ENCODE results near the gene NLRP10.

The NLRP10 gene

GRCh38 chr11:7965386-7965785 is at the start of gene NLRP10:
NLRP10 (minus strand) TSS chr11:7965447; CDS start chr11:7963495, 1,952 bp downstream.
- Histone ChIP-seq H3K36me3 (ENCODE audit: insufficient read depth, low read length) (no peaks in the 10 kb centered on the region), H3K9ac (ENCODE audit: low read length) (no peak within 1 kb of the TSS), H3K27ac (ENCODE audit: low read depth, low read length) (no peak within 1 kb of the TSS), H3K27me3 (ENCODE audit: control insufficient read depth in 1 of 2, insufficient read depth in 2 of 2, low read length in 2 of 2) (no peaks in the 10 kb centered on the region), H3K4me1 (ENCODE audit: insufficient read depth, low read length) (no peaks in the 10 kb centered on the region), H3K4me3 (ENCODE audit: low read depth in 1 of 2, low read length in 2 of 2) (no peak within 1 kb of the TSS), H3K9me3 (ENCODE audit: low read length) (no peaks in the 10 kb centered on the region)

- Histone ChIP-seq H3K4me1 (ENCODE audit: insufficient read depth, low read length) (peaks cover 6% of the 10 kb centered on the region), H3K27ac (ENCODE audit: low read depth, low read length) (no peak overlapping the region), H3K27me3 (ENCODE audit: control insufficient read depth in 1 of 2, insufficient read depth in 2 of 2, low read length in 2 of 2) (no peaks in the 10 kb centered on the region), H3K4me3 (ENCODE audit: low read depth in 1 of 2, low read length in 2 of 2) (no peak overlapping the region), H3K9ac (ENCODE audit: low read length) (no peak overlapping the region), H3K9me3 (ENCODE audit: low read length) (no peaks in the 10 kb centered on the region), H3K36me3 (ENCODE audit: insufficient read depth, low read length) (no peaks in the 10 kb centered on the region)
These were observed 48.6 kb upstream of the NLRP10 start for GRCh38 chr11:8013833-8014232.

- no peak overlapping the region for H3K4me3 ChIP-seq (ENCODE audit: low read depth in 1 of 2, low read length in 2 of 2)
- no peaks in the 10 kb centered on the region for H3K27me3 ChIP-seq (ENCODE audit: control insufficient read depth in 1 of 2, insufficient read depth in 2 of 2, low read length in 2 of 2)
- H3K9ac ChIP-seq (ENCODE audit: low read length) = no peak overlapping the region
- H3K4me1 ChIP-seq (ENCODE audit: insufficient read depth, low read length) = no peaks in the 10 kb centered on the region
- H3K36me3 ChIP-seq (ENCODE audit: insufficient read depth, low read length) = no peaks in the 10 kb centered on the region
- H3K9me3 ChIP-seq (ENCODE audit: low read length) = no peaks in the 10 kb centered on the region
- no peak overlapping the region for H3K27ac ChIP-seq (ENCODE audit: low read depth, low read length)
These were observed 46.8 kb upstream of the NLRP10 start for GRCh38 chr11:8011981-8012444.

GRCh38 chr11:8011371-8011770 is 46.1 kb upstream of the NLRP10 start:
- Histone ChIP-seq H3K9ac (ENCODE audit: low read length) (no peak overlapping the region), H3K27me3 (ENCODE audit: control insufficient read depth in 1 of 2, insufficient read depth in 2 of 2, low read length in 2 of 2) (no peaks in the 10 kb centered on the region), H3K9me3 (ENCODE audit: low read length) (no peaks in the 10 kb centered on the region), H3K36me3 (ENCODE audit: insufficient read depth, low read length) (no peaks in the 10 kb centered on the region), H3K4me1 (ENCODE audit: insufficient read depth, low read length) (no peaks in the 10 kb centered on the region), H3K4me3 (ENCODE audit: low read depth in 1 of 2, low read length in 2 of 2) (no peak overlapping the region), H3K27ac (ENCODE audit: low read depth, low read length) (no peak overlapping the region)

- Histone ChIP-seq H3K4me1 (ENCODE audit: insufficient read depth, low read length) (no peaks in the 10 kb centered on the region), H3K27ac (ENCODE audit: low read depth, low read length) (no peak overlapping the region), H3K36me3 (ENCODE audit: insufficient read depth, low read length) (no peaks in the 10 kb centered on the region), H3K27me3 (ENCODE audit: control insufficient read depth in 1 of 2, insufficient read depth in 2 of 2, low read length in 2 of 2) (no peaks in the 10 kb centered on the region), H3K4me3 (ENCODE audit: low read depth in 1 of 2, low read length in 2 of 2) (no peak overlapping the region), H3K9ac (ENCODE audit: low read length) (no peak overlapping the region), H3K9me3 (ENCODE audit: low read length) (no peaks in the 10 kb centered on the region)
These were observed 44.6 kb upstream of the NLRP10 start for GRCh38 chr11:8009856-8010255.

- Histone ChIP-seq H3K27me3 (ENCODE audit: control insufficient read depth in 1 of 2, insufficient read depth in 2 of 2, low read length in 2 of 2) (no peaks in the 10 kb centered on the region), H3K9me3 (ENCODE audit: low read length) (no peaks in the 10 kb centered on the region), H3K4me1 (ENCODE audit: insufficient read depth, low read length) (no peaks in the 10 kb centered on the region), H3K9ac (ENCODE audit: low read length) (no peak overlapping the region), H3K36me3 (ENCODE audit: insufficient read depth, low read length) (no peaks in the 10 kb centered on the region), H3K4me3 (ENCODE audit: low read depth in 1 of 2, low read length in 2 of 2) (no peak overlapping the region), H3K27ac (ENCODE audit: low read depth, low read length) (no peak overlapping the region)
These were observed 43.0 kb upstream of the NLRP10 start for GRCh38 chr11:8008212-8008611.

- Histone ChIP-seq H3K4me3 (ENCODE audit: low read depth in 1 of 2, low read length in 2 of 2) (no peak overlapping the region), H3K4me1 (ENCODE audit: insufficient read depth, low read length) (no peaks in the 10 kb centered on the region), H3K36me3 (ENCODE audit: insufficient read depth, low read length) (no peaks in the 10 kb centered on the region), H3K27me3 (ENCODE audit: control insufficient read depth in 1 of 2, insufficient read depth in 2 of 2, low read length in 2 of 2) (no peaks in the 10 kb centered on the region), H3K9me3 (ENCODE audit: low read length) (no peaks in the 10 kb centered on the region), H3K9ac (ENCODE audit: low read length) (no peak overlapping the region), H3K27ac (ENCODE audit: low read depth, low read length) (no peak overlapping the region)
These were observed 41.2 kb upstream of the NLRP10 start for GRCh38 chr11:8006349-8006977.

GRCh38 chr11:8005556-8005955 is 40.3 kb upstream of the NLRP10 start:
- Histone ChIP-seq H3K4me1 (ENCODE audit: insufficient read depth, low read length) (no peaks in the 10 kb centered on the region), H3K9me3 (ENCODE audit: low read length) (no peaks in the 10 kb centered on the region), H3K27me3 (ENCODE audit: control insufficient read depth in 1 of 2, insufficient read depth in 2 of 2, low read length in 2 of 2) (no peaks in the 10 kb centered on the region), H3K27ac (ENCODE audit: low read depth, low read length) (no peak overlapping the region), H3K9ac (ENCODE audit: low read length) (no peak overlapping the region), H3K4me3 (ENCODE audit: low read depth in 1 of 2, low read length in 2 of 2) (no peak overlapping the region), H3K36me3 (ENCODE audit: insufficient read depth, low read length) (no peaks in the 10 kb centered on the region)

- no peaks in the 10 kb centered on the region for H3K27me3 ChIP-seq (ENCODE audit: control insufficient read depth in 1 of 2, insufficient read depth in 2 of 2, low read length in 2 of 2)
- H3K4me3 ChIP-seq (ENCODE audit: low read depth in 1 of 2, low read length in 2 of 2) = no peak overlapping the region
- H3K27ac ChIP-seq (ENCODE audit: low read depth, low read length) = no peak overlapping the region
- H3K9me3 ChIP-seq (ENCODE audit: low read length) = no peaks in the 10 kb centered on the region
- H3K36me3 ChIP-seq (ENCODE audit: insufficient read depth, low read length) = peaks cover 6% of the 10 kb centered on the region
- no peak overlapping the region for H3K9ac ChIP-seq (ENCODE audit: low read length)
- no peaks in the 10 kb centered on the region for H3K4me1 ChIP-seq (ENCODE audit: insufficient read depth, low read length)
These were observed 38.8 kb upstream of the NLRP10 start for GRCh38 chr11:8004008-8004407.

- H3K9ac ChIP-seq (ENCODE audit: low read length) = no peak overlapping the region
- no peaks in the 10 kb centered on the region for H3K4me1 ChIP-seq (ENCODE audit: insufficient read depth, low read length)
- H3K4me3 ChIP-seq (ENCODE audit: low read depth in 1 of 2, low read length in 2 of 2) = no peak overlapping the region
- H3K27ac ChIP-seq (ENCODE audit: low read depth, low read length) = no peak overlapping the region
- no peaks in the 10 kb centered on the region for H3K9me3 ChIP-seq (ENCODE audit: low read length)
- no peaks in the 10 kb centered on the region for H3K27me3 ChIP-seq (ENCODE audit: control insufficient read depth in 1 of 2, insufficient read depth in 2 of 2, low read length in 2 of 2)
- peaks cover 7% of the 10 kb centered on the region for H3K36me3 ChIP-seq (ENCODE audit: insufficient read depth, low read length)
These were observed 37.9 kb upstream of the NLRP10 start for GRCh38 chr11:8003187-8003586.

- Histone ChIP-seq H3K36me3 (ENCODE audit: insufficient read depth, low read length) (peaks cover 12% of the 10 kb centered on the region), H3K4me3 (ENCODE audit: low read depth in 1 of 2, low read length in 2 of 2) (no peak overlapping the region), H3K4me1 (ENCODE audit: insufficient read depth, low read length) (no peaks in the 10 kb centered on the region), H3K27ac (ENCODE audit: low read depth, low read length) (no peak overlapping the region), H3K9me3 (ENCODE audit: low read length) (no peaks in the 10 kb centered on the region), H3K9ac (ENCODE audit: low read length) (no peak overlapping the region), H3K27me3 (ENCODE audit: control insufficient read depth in 1 of 2, insufficient read depth in 2 of 2, low read length in 2 of 2) (no peaks in the 10 kb centered on the region)
These were observed 37.4 kb upstream of the NLRP10 start for GRCh38 chr11:8002676-8003075.

- no peaks in the 10 kb centered on the region for H3K4me1 ChIP-seq (ENCODE audit: insufficient read depth, low read length)
- peaks cover 35% of the 10 kb centered on the region for H3K36me3 ChIP-seq (ENCODE audit: insufficient read depth, low read length)
- H3K27me3 ChIP-seq (ENCODE audit: control insufficient read depth in 1 of 2, insufficient read depth in 2 of 2, low read length in 2 of 2) = no peaks in the 10 kb centered on the region
- no peak overlapping the region for H3K9ac ChIP-seq (ENCODE audit: low read length)
- no peak overlapping the region for H3K4me3 ChIP-seq (ENCODE audit: low read depth in 1 of 2, low read length in 2 of 2)
- no peak overlapping the region for H3K27ac ChIP-seq (ENCODE audit: low read depth, low read length)
- H3K9me3 ChIP-seq (ENCODE audit: low read length) = no peaks in the 10 kb centered on the region
These were observed 35.1 kb upstream of the NLRP10 start for GRCh38 chr11:8000390-8000789.

All from muscle layer of colon (tissue), 2 donors.